HepG2 (cell line): ENCODE results near the gene CDCP2. TPM values are rescaled to one million over a fixed set of nuclear protein-coding genes. Genes with fewer than 3 reads are reported as not detected.

Source experiments
- KDM1A ChIP-seq: IDR thresholded peaks from 2 replicates; pipeline ENCODE4 v1.6.1; 2016; ENCODE audit warnings: missing compliant biosample characterization
- PATZ1 ChIP-seq: sonication (generic); formaldehyde crosslinking; IDR thresholded peaks from 2 replicates; pipeline ENCODE4 v1.4.0; 2020; ENCODE audit warnings: missing genetic modification reagents
- PCBP2 ChIP-seq: fragments of 200-400 bp; formaldehyde crosslinking; optimal IDR thresholded peaks from 2 replicates; pipeline ENCODE3; 2018; ENCODE audit warnings: low read length, low read depth; ENCODE audit not compliant: poor library complexity, severe bottlenecking
- PHF8 ChIP-seq: sonication (generic); formaldehyde crosslinking; IDR thresholded peaks from 2 replicates; pipeline ENCODE4 v1.5.0; 2020; ENCODE audit warnings: missing genetic modification reagents
- SNAPC2 ChIP-seq: sonication (generic); formaldehyde crosslinking; IDR thresholded peaks from 2 replicates; pipeline ENCODE4 v1.8.1; 2022; ENCODE audit warnings: mild to moderate bottlenecking, missing genetic modification reagents
- SP4 ChIP-seq: sonication (generic); formaldehyde crosslinking; IDR thresholded peaks from 2 replicates; pipeline ENCODE4 v1.8.1; 2023; ENCODE audit warnings: mild to moderate bottlenecking, missing genetic modification reagents
- SYNCRIP ChIP-seq: fragments of 200-400 bp; formaldehyde crosslinking; IDR thresholded peaks from 2 replicates; pipeline ENCODE4 v1.6.1; 2018; ENCODE audit warnings: mild to moderate bottlenecking, low read depth, low read length; ENCODE audit not compliant: insufficient read depth
- TBL1XR1 ChIP-seq: fragments of 150-350 bp; IDR thresholded peaks from 2 replicates; pipeline ENCODE4 v1.6.1; 2014; ENCODE audit warnings: borderline replicate concordance, low read length; ENCODE audit not compliant: partially characterized antibody
- TOPORS ChIP-seq: sonication (generic); formaldehyde crosslinking; IDR thresholded peaks from 2 replicates; pipeline ENCODE4 v1.8.0; 2023; ENCODE audit warnings: mild to moderate bottlenecking, missing genetic modification reagents
- U2AF2 ChIP-seq: fragments of 200-400 bp; formaldehyde crosslinking; IDR thresholded peaks from 2 replicates; pipeline ENCODE4 v1.6.1; 2017; ENCODE audit warnings: low read depth, mild to moderate bottlenecking, low read length
- ZKSCAN8 ChIP-seq: IDR thresholded peaks from 2 replicates; pipeline ENCODE4 v1.6.1; 2016; ENCODE audit warnings: borderline replicate concordance, missing genetic modification reagents, missing compliant biosample characterization
- ZNF432 ChIP-seq: sonication (generic); formaldehyde crosslinking; IDR thresholded peaks from 2 replicates; pipeline ENCODE4 v1.5.0; 2020; ENCODE audit warnings: missing genetic modification reagents, mild to moderate bottlenecking, borderline replicate concordance
- ZNF451 ChIP-seq: sonication (generic); formaldehyde crosslinking; IDR thresholded peaks from 2 replicates; pipeline ENCODE4 v1.5.0; 2020; ENCODE audit warnings: mild to moderate bottlenecking, missing genetic modification reagents
- ZNF510 ChIP-seq: sonication (generic); formaldehyde crosslinking; IDR thresholded peaks from 2 replicates; pipeline ENCODE4 v1.4.0; 2020; ENCODE audit warnings: low read depth, mild to moderate bottlenecking, missing genetic modification reagents
- ZNF691 ChIP-seq: sonication (generic); formaldehyde crosslinking; IDR thresholded peaks from 2 replicates; pipeline ENCODE4 v1.4.0; 2020; ENCODE audit warnings: missing genetic modification reagents, low read depth, mild to moderate bottlenecking, borderline replicate concordance
- ZNF720 ChIP-seq: sonication (generic); formaldehyde crosslinking; IDR thresholded peaks from 2 replicates; pipeline ENCODE4 v1.4.0; 2020; ENCODE audit warnings: missing genetic modification reagents
- ZNF749 ChIP-seq: sonication (generic); formaldehyde crosslinking; IDR thresholded peaks from 2 replicates; pipeline ENCODE4 v1.8.0; 2022; ENCODE audit warnings: mild to moderate bottlenecking, missing genetic modification reagents, moderate library complexity, borderline replicate concordance
- ZNF891 ChIP-seq: sonication (generic); formaldehyde crosslinking; IDR thresholded peaks from 2 replicates; pipeline ENCODE4 v1.5.0; 2020; ENCODE audit warnings: mild to moderate bottlenecking, missing genetic modification reagents
- polyA plus RNA-seq, 8 experiments: library from polyadenylated mRNA; depleted of rRNA in 3 of 8; stranded (reverse) in 7 of 8; unstranded in 1 of 8; fragments of >200 nt; fragmentation: Illumina TruSeq in 4 of 8; extraction: Trizol in 4 of 8; gene quantifications; 2 replicates each; pipeline versions ENCODE4 v1.2.1 to v1.2.3, GENCODE V29; 2011 to 2016; ENCODE audit warnings: low read depth in 4 of 8, missing spikeins in 1 of 8, mixed read lengths in 1 of 8; ENCODE audit not compliant: insufficient read depth in 1 of 8
- total RNA-seq, 5 experiments: library from RNA; depleted of rRNA; stranded (reverse); fragments of >200 nt; fragmentation: Illumina TruSeq; extraction: Trizol; gene quantifications; 2 replicates each; pipeline ENCODE4 v1.2.3, GENCODE V29; 2016; ENCODE audit warnings: low read depth in 1 of 5
- TF ChIP-seq, protein P1 (sequence below): sonication (generic); formaldehyde crosslinking; IDR thresholded peaks from 2 replicates; pipeline ENCODE4 v1.4.0; 2020; ENCODE audit warnings: missing genetic modification reagents
- TF ChIP-seq, protein P2 (sequence below): sonication (generic); formaldehyde crosslinking; IDR thresholded peaks from 2 replicates; pipeline ENCODE4 v1.5.1; 2020; ENCODE audit warnings: mild to moderate bottlenecking, missing genetic modification reagents, borderline replicate concordance

CDCP2 gene
- total and polyA plus RNA-seq, 2 of the 13 experiments (the other 11 are each of a cell fraction or from before 2014, with no cell fraction given), result not detected

DNA sequence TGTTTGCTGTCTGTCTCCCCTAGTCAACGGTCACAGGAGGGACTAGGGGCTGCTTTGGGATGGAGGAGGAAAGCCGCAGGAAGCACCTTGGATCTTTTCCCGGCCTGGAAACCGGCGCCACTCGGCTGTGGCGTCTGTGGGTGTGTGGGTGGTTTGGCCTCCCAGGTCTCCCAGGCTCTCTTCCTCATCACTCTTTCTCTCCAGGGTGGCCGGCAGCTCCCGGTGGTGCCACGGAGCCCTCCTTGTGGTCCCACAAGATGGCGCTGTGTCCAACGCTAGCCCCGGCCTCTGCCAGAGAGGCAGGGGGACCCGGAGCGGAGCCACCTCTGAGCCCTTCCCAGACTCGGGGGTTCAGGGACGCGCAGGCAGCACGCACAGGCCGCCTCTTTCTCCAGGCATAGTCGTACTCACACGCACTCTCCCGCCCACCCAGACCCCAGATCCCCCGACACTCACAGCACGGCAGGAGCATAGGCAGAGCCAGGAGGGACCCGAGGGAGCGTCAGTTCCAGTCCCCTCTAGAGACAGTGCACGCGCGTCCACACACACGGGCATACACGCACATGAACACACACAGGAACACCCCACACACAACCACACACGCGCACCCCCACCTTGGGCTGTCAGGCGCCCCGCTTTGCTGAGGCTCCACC is 31.2 kb downstream of the CDCP2 start (continued):
- no peak for TF ChIP-seq ZNF432 (CRISPR knock-in tag)
- TF ChIP-seq ZNF451, result no peak
- no peak for TF ChIP-seq SYNCRIP
- peak; percentile 35; the same call in 1 of the 2 replicates for TF ChIP-seq PATZ1 (CRISPR knock-in tag)
- no peak for TF ChIP-seq KDM1A (CRISPR knock-in tag)
- TF ChIP-seq SNAPC2 (CRISPR knock-in tag), result no peak; the same call in 1 of the 2 replicates
- TF ChIP-seq TBL1XR1, result no peak
- 0 out of 2 replicates have a peak, but pooled peaks have one; percentile 31 for TF ChIP-seq PHF8 (CRISPR knock-in tag)
- TF ChIP-seq ZNF720 (CRISPR knock-in tag), result no peak
- no peak for TF ChIP-seq ZKSCAN8 (CRISPR knock-in tag)
- no peak for TF ChIP-seq TOPORS (CRISPR knock-in tag)
- peak; percentile 71; the same call in 1 of the 2 replicates for TF ChIP-seq ZNF691 (CRISPR knock-in tag)
- TF ChIP-seq, protein P1, sequence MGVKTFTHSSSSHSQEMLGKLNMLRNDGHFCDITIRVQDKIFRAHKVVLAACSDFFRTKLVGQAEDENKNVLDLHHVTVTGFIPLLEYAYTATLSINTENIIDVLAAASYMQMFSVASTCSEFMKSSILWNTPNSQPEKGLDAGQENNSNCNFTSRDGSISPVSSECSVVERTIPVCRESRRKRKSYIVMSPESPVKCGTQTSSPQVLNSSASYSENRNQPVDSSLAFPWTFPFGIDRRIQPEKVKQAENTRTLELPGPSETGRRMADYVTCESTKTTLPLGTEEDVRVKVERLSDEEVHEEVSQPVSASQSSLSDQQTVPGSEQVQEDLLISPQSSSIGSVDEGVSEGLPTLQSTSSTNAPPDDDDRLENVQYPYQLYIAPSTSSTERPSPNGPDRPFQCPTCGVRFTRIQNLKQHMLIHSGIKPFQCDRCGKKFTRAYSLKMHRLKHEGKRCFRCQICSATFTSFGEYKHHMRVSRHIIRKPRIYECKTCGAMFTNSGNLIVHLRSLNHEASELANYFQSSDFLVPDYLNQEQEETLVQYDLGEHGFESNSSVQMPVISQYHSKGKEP, result no peak
- TF ChIP-seq, protein P2, sequence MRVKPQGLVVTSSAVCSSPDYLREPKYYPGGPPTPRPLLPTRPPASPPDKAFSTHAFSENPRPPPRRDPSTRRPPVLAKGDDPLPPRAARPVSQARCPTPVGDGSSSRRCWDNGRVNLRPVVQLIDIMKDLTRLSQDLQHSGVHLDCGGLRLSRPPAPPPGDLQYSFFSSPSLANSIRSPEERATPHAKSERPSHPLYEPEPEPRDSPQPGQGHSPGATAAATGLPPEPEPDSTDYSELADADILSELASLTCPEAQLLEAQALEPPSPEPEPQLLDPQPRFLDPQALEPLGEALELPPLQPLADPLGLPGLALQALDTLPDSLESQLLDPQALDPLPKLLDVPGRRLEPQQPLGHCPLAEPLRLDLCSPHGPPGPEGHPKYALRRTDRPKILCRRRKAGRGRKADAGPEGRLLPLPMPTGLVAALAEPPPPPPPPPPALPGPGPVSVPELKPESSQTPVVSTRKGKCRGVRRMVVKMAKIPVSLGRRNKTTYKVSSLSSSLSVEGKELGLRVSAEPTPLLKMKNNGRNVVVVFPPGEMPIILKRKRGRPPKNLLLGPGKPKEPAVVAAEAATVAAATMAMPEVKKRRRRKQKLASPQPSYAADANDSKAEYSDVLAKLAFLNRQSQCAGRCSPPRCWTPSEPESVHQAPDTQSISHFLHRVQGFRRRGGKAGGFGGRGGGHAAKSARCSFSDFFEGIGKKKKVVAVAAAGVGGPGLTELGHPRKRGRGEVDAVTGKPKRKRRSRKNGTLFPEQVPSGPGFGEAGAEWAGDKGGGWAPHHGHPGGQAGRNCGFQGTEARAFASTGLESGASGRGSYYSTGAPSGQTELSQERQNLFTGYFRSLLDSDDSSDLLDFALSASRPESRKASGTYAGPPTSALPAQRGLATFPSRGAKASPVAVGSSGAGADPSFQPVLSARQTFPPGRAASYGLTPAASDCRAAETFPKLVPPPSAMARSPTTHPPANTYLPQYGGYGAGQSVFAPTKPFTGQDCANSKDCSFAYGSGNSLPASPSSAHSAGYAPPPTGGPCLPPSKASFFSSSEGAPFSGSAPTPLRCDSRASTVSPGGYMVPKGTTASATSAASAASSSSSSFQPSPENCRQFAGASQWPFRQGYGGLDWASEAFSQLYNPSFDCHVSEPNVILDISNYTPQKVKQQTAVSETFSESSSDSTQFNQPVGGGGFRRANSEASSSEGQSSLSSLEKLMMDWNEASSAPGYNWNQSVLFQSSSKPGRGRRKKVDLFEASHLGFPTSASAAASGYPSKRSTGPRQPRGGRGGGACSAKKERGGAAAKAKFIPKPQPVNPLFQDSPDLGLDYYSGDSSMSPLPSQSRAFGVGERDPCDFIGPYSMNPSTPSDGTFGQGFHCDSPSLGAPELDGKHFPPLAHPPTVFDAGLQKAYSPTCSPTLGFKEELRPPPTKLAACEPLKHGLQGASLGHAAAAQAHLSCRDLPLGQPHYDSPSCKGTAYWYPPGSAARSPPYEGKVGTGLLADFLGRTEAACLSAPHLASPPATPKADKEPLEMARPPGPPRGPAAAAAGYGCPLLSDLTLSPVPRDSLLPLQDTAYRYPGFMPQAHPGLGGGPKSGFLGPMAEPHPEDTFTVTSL, result no peak
- TF ChIP-seq ZNF510 (CRISPR knock-in tag), result no peak
- no peak for TF ChIP-seq PCBP2
- no peak for TF ChIP-seq SP4 (CRISPR knock-in tag)
- 0 out of 2 replicates have a peak, but pooled peaks have one; percentile 65 for TF ChIP-seq ZNF891 (CRISPR knock-in tag)
- no peak for TF ChIP-seq ZNF749 (CRISPR knock-in tag)
- no peak for TF ChIP-seq U2AF2
